Activated T-helper 1 cell treated with anti-CD3 and anti-CD28 coated beads, Interleukin-12 subunit alpha, Interleukin-12 subunit beta, Interleukin-2, Interleukin-4 antibody, amounts not matched to agents 30 ng/mL and 10 ng/mL and 1 ng/mL, durations not matched to agents 14 hours and 24 hours and 36 hours (primary cell): ENCODE data around the gene TSC1. TPM values are rescaled to one million over a fixed set of nuclear protein-coding genes. Genes with fewer than 3 reads are reported as not detected.

Source experiments
- DNase-seq: peaks from one replicate; pipeline ENCODE4 v3.0.0; 2021; ENCODE audit warnings: low spot score
- H3K27ac Mint-ChIP-seq: one replicate; pipeline ENCODE4 v1.8.0; 2021; ENCODE audit warnings: mild to moderate bottlenecking, mixed read lengths
- H3K27me3 Mint-ChIP-seq: one replicate; pipeline ENCODE4 v1.8.0; 2022; ENCODE audit warnings: mild to moderate bottlenecking, moderate library complexity, mixed read lengths; ENCODE audit not compliant: insufficient read depth
- H3K36me3 Mint-ChIP-seq: one replicate; pipeline ENCODE4 v1.8.0; 2021; ENCODE audit warnings: low read depth, mixed read lengths
- H3K4me1 Mint-ChIP-seq: one replicate; pipeline ENCODE4 v1.8.0; 2021; ENCODE audit warnings: low read depth, mixed read lengths
- H3K4me3 Mint-ChIP-seq: one replicate; pipeline ENCODE4 v1.8.0; 2021; ENCODE audit warnings: mild to moderate bottlenecking, moderate library complexity, mixed read lengths
- H3K9me3 Mint-ChIP-seq: one replicate; pipeline ENCODE4 v1.8.0; 2021; ENCODE audit warnings: mixed read lengths
- intact Hi-C: fragments of 100-400 bp; cut with micrococcal nuclease; formaldehyde crosslinking; loops from one replicate; pipeline ENCODE4 v1.15.1; 2024
- total RNA-seq: library from RNA; stranded (reverse); gene quantifications from 2 replicates; pipeline ENCODE4 v1.2.3, GENCODE V29; 2022

The TSC1 gene
- total RNA-seq, 1 donor from 2014 or later, result 30.2 TPM

DNA sequence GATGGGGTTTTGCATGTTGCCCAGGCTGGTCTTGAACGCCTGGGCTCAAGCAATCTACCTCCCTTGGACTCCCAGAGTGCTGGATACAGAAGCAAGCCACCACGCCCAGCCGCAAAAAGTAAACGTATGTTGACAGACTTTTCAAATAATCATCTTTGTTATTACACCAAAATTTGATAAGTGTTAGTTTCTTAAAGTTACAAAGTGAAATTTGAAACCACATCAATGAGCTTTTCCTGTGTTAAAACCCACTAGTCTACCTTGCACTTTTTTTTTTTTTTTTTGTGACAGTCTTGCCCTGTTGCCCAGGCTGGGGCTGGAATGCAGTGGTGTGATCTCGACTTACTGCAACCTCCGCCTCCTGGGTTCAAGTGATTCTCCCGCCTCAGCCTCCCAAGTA, 35.8 kb downstream of the TSC1 start:
- Mint-ChIP-seq H3K9me3 (no peaks in the 10 kb centered on the region), H3K27me3 (no peaks in the 10 kb centered on the region), H3K4me1 (peaks cover 7% of the 10 kb centered on the region), H3K27ac (no peak overlapping the region), H3K36me3 (peaks cover 24% of the 10 kb centered on the region), H3K4me3 (no peak overlapping the region)
- DNase-seq, result no peak
- intact Hi-C loops, result no loop called here

DNA sequence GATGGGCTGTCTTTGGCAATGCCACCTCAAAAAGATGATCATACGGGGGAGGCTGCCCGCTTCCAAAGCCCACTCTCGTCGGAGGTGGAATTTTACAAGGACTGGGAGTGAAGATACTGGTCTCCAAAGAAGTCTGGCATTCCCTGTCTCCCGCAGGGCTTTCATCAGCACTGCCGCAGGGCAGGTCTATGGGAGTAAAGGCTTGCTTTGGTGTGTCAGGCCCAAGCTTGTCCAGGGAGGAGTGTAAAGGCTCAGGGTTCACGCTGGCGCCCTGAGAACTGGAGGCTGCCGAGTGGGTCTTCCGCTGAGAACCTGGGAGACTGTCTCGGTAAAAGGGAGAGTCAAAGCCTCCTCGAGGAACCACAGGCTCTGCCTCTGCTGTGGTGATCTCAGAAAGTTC, 38.7 kb downstream of the TSC1 start:
- peaks cover 17% of the 10 kb centered on the region for H3K36me3 Mint-ChIP-seq
- intact Hi-C loops, result no loop called here
- H3K27me3 Mint-ChIP-seq, result no peaks in the 10 kb centered on the region
- no peak overlapping the region for H3K27ac Mint-ChIP-seq
- no peak for DNase-seq
- H3K4me1 Mint-ChIP-seq, result peaks cover 15% of the 10 kb centered on the region
- H3K4me3 Mint-ChIP-seq, result no peak overlapping the region
- no peaks in the 10 kb centered on the region for H3K9me3 Mint-ChIP-seq

DNA sequence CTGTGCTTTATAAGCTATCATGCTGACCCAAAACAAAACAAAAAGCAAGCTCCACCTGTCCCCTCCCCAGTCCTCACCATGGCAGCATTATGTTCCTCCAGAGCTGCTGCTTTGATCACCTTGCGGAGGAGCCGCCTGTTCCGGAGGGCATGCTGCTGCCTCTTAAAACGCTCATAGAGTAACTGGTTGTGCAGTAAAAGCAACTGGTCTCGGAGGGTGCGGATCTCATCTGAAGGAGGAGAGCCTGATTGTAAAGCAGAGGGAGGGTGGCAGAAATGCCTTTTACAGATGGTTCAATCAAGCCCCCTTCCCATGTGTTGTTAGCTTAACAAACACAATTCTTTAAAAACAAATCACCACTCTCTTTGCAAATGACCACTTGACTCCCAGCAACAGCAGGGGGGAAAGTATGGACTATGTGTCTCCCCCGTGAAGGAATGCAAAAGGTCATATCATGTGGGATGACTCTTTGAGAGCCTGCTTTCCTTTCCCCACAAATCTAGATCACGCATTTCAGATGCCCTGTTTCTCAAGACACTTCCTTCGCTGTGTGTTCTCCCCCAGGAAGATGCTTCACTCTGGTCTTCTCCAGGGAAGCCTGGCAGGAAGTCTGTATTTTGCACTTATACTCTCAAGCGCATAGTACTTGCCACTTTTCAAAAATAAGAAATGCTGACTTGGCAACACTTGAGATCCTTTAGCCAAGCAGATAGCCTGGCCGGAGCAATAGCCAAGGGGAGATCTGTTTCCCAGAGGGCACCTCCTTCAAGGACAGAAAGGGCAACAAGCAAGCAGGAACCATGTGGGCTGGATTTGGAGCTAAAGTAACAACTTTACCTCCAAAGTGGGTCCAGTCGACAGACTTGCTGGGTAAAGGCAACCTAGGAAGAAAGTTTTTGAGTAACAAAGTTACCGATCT, 40.6 kb downstream of the TSC1 start:
- Mint-ChIP-seq H3K4me3 (no peak overlapping the region), H3K27me3 (no peaks in the 10 kb centered on the region), H3K27ac (no peak overlapping the region), H3K9me3 (no peaks in the 10 kb centered on the region), H3K4me1 (peaks cover 13% of the 10 kb centered on the region), H3K36me3 (peaks cover 17% of the 10 kb centered on the region)
- no peak for DNase-seq
- intact Hi-C loops, result loop anchor here (5.0 kb wide), 2 partner anchors 102 to 397 kb away; no protein-coding TSS in a partner anchor

DNA sequence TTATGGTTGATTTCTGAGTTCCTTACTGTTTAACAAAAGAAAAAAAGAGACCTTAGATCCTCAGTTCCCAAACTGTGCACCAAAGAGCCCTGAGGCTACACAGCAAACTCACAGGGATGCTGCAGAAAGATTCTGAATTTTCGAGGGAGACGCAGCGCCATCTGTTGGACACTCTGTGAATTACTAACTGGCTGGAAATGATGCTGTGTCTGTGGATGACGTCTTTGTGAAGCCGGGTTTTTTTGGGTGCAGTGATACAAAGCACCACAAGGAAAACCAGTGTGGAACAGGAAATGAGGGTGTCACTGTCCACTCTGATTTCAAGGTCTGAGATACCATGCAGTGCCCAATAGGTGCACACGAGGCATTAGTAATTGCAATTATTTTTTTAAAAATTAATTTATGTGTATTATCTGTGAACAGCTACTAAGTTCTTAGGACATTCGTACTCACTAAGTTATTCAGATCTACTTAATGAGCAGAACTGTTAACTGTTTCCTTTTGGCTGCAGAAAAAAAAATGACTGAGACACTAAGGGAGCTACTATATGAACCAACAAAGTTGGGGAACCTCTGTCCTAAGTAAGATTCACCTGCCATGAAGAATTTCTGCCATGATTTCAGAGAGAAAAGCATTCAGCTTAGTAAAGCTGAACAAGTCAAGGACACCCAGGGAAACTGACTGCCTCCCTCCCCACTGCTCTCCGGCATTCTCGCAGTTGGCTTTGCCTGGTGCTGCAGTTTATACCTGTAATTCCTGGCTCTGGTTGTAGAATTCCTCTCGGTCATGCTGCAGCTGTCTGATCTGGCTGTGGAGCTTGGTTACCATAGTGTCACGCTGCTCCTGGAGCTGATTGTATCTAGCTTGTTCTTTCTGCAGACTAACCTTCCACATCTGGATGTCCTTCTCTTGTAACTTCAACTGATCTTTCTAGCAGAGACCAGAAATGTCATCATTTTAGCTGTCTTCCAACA, 42.3 kb downstream of the TSC1 start:
- peaks cover 8% of the 10 kb centered on the region for H3K4me1 Mint-ChIP-seq
- intact Hi-C loops, result loop anchor here (1.0 to 5.0 kb wide), 6 partner anchors 24 to 491 kb away; partner anchors contain the start of genes AK8, SPACA9 and TSC1
- DNase-seq, result peak; percentile 72
- H3K4me3 Mint-ChIP-seq, result no peak overlapping the region
- peaks cover 19% of the 10 kb centered on the region for H3K36me3 Mint-ChIP-seq
- H3K27me3 Mint-ChIP-seq, result no peaks in the 10 kb centered on the region
- H3K9me3 Mint-ChIP-seq, result no peaks in the 10 kb centered on the region
- no peak overlapping the region for H3K27ac Mint-ChIP-seq

DNA sequence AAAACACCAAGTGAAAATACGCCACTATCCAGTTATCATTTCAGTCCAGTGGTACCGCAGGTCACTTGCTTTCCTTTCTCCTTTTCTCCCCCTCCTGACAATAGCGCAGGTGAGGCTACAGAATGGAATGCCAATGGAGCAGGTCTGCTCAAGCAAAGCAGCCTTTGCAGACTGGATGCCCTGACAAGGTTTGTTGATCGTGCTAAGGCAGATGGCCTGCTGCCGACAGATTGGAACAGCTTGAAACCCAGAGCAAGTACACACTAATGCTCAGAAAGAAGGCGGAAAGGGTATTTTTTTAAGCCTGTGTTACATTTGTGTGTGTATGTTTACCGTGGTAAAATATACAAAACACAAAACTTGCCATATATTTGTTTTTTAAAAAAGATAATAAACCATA, 46.4 kb downstream of the TSC1 start:
- Mint-ChIP-seq H3K4me3 (no peak overlapping the region), H3K27ac (no peak overlapping the region), H3K9me3 (no peaks in the 10 kb centered on the region), H3K4me1 (peaks cover 8% of the 10 kb centered on the region), H3K36me3 (peaks cover 28% of the 10 kb centered on the region), H3K27me3 (no peaks in the 10 kb centered on the region)
- DNase-seq, result no peak
- intact Hi-C loops, result no loop called here

DNA sequence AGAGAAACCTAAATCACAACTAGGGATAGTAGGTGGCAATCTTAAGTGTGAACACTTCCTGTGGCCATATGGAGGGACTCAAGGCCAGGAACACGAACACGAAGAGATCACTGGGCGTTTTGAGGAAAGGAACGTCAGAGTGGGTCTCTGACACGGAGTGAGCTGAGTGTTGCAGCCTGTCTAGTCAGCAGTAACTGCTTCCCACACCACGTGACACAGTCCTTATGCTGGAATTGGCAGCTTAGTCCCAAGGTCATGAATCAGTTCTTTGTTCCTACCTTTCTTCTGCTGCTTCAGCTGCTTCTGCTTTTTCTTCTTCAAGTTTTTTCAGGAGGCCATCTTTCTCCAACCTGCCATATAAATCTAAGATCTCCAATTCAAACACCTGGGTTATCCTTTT, 47.5 kb downstream of the TSC1 start:
- peaks cover 8% of the 10 kb centered on the region for H3K4me1 Mint-ChIP-seq
- no peak overlapping the region for H3K4me3 Mint-ChIP-seq
- H3K27ac Mint-ChIP-seq, result no peak overlapping the region
- peaks cover 29% of the 10 kb centered on the region for H3K36me3 Mint-ChIP-seq
- no peaks in the 10 kb centered on the region for H3K9me3 Mint-ChIP-seq
- intact Hi-C loops, result no loop called here
- no peak for DNase-seq
- H3K27me3 Mint-ChIP-seq, result no peaks in the 10 kb centered on the region

DNA sequence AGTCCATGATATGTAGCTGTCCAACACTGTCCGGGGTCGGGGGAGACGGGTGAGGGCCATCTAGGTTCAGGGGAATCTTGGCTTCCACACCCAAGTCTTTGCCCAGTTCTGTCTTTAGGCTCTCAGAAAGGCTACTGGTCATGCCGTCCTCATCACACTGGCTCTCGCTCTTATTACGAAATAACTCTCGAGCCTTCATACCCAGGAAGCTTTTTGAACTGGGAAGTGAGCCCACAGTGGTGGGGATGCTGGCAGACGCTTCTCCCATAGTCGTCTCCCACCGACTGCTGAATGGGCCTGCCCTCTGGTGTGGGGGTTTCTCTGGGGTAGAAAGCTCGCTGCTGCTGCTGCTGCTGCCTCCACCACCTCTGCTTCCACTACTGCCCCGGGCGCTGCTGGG, 48.2 kb downstream of the TSC1 start:
- Mint-ChIP-seq H3K9me3 (no peaks in the 10 kb centered on the region), H3K27ac (no peak overlapping the region), H3K4me3 (no peak overlapping the region), H3K27me3 (no peaks in the 10 kb centered on the region), H3K4me1 (peaks cover 3% of the 10 kb centered on the region), H3K36me3 (peaks cover 29% of the 10 kb centered on the region)
- DNase-seq, result no peak
- intact Hi-C loops, result no loop called here

DNA sequence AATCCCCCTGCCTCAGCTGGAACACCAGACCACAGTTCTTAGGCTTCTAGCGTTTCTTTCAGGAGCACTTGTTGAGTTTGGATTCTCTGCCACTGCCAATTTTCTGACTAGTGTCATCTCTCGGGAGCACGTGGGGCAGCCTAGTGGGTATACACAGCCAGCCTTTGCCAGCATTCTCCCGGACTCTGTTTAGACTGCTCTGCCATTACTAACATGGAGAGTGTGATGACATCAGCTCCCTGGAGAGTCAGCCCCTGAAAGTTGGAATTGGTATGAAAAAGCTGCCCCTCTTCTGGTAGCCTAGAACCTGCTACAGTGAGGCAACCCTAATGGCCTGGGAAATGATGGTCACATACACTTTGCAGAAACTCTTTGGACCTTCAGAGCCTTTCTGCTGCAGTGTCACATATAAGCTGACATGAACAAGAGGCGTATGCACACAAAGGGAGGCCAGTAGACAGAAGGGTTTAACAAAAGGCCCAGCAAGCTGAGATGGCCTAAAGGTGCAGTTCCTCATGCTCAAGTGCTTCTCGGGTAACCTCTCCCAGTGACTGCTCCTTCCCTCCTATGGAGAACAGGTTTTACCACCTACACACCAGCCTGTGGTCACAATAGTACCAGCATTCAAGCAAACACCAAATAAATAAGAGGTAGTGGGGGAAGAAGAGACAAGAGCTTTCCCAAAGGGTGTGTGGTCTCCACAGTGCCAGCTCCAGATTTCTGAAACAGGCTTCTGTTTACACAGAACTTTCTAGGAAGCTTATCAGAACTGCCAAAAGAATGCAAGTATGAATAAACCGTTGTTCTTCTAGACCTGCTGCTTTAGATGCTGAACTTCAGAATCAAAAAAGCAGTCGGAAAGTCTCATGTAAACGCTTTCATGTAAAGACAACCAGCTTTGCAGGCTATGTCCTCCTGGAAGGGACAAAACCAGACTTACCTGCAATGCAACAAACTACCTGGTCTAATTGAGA, 49.3 kb downstream of the TSC1 start:
- no peaks in the 10 kb centered on the region for H3K9me3 Mint-ChIP-seq
- DNase-seq, result no peak
- no peak overlapping the region for H3K4me3 Mint-ChIP-seq
- H3K27ac Mint-ChIP-seq, result no peak overlapping the region
- intact Hi-C loops, result no loop called here
- H3K27me3 Mint-ChIP-seq, result no peaks in the 10 kb centered on the region
- H3K4me1 Mint-ChIP-seq, result no peaks in the 10 kb centered on the region
- H3K36me3 Mint-ChIP-seq, result peaks cover 25% of the 10 kb centered on the region

DNA sequence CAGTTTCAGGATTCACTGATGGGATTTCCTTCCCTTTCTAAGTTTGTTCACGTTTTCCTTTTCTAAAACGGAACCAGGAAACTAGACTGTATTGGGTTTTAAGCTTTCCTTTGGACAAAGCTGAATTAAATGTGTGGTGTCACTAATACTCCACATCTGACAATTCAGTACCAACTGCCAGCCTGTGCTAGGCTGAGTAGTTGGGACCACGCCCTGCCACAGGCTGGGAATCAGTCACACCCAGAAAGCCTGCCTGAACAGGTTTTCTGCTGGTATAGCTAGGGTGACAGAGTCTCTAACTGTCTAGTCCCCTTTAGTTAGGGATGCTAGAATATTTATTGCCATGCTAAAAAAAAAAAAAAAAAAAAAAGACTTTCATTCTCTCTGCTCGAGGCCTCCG, 50.1 kb downstream of the TSC1 start:
- H3K36me3 Mint-ChIP-seq, result peaks cover 24% of the 10 kb centered on the region
- no peaks in the 10 kb centered on the region for H3K27me3 Mint-ChIP-seq
- no peak overlapping the region for H3K27ac Mint-ChIP-seq
- H3K4me1 Mint-ChIP-seq, result no peaks in the 10 kb centered on the region
- no peak for DNase-seq
- intact Hi-C loops, result no loop called here
- H3K9me3 Mint-ChIP-seq, result no peaks in the 10 kb centered on the region
- no peak overlapping the region for H3K4me3 Mint-ChIP-seq

DNA sequence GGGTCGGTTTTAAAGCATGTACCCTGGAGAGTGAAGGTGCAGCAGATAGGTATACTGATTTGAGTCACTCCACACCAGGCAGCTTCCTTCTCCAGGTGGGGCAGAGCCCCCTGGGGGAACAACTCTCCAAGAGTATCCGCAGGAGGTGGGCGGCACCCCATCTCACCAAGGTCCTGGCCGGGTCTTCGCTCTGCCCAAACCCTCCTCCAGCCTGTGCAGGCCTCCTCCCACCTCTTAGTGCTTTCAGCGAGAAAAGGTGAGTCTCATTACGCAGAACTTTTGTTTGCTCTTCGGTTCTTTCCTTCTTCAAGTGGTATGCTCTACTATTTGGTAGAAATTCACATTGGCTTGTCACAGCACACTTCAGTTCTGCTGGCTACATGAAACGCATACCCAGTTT, 52.0 kb downstream of the TSC1 start:
- Mint-ChIP-seq H3K27me3 (no peaks in the 10 kb centered on the region), H3K9me3 (no peaks in the 10 kb centered on the region), H3K4me1 (no peaks in the 10 kb centered on the region), H3K36me3 (peaks cover 18% of the 10 kb centered on the region), H3K4me3 (no peak overlapping the region), H3K27ac (no peak overlapping the region)
- intact Hi-C loops, result no loop called here
- no peak for DNase-seq

DNA sequence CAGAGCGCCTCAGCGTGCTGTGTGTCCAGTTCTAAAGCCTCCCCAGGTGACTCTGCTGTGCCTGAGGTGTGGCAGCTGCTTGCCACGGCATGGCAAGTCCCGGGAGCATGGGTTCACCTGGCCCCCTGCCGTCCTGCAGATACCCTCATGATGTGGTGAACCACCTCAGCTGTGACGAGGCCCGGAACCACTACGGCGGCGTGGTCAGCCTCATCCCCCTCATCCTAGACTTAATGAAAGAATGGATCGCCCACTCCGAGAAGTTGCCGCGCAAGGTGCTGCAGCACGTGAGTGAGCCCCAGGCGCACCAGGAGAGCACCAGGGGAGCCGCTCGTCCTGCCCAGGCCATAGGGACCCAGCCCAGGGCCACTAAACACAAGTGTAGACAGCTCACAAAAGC, 56.3 kb downstream of the TSC1 start:
- Mint-ChIP-seq H3K27me3 (no peaks in the 10 kb centered on the region), H3K4me3 (no peak overlapping the region), H3K9me3 (no peaks in the 10 kb centered on the region), H3K4me1 (peaks cover 3% of the 10 kb centered on the region), H3K36me3 (peaks cover 2% of the 10 kb centered on the region), H3K27ac (no peak overlapping the region)
- no peak for DNase-seq
- intact Hi-C loops, result no loop called here
